ENCODE data around the gene CASS4. TPM values are rescaled to one million over a fixed set of nuclear protein-coding genes. Genes with fewer than 3 reads are reported as not detected.

Gene CASS4
- total RNA-seq, 2 donors from 2014 or later, result 0.59 to 1.2 TPM

- WGBS, result 61% methylated on average over 4 of the region's 4 CpGs
- no peaks in the 10 kb centered on the region for H3K9me3 ChIP-seq
- intact Hi-C loops (cut with DNase I), result no loop called here
- H3K36me3 ChIP-seq, result no peaks in the 10 kb centered on the region
- TF ChIP-seq CTCF (IDR thresholded peaks at IDR 0.05) (no peak), POLR2AphosphoS5 (IDR thresholded peaks at IDR 0.05) (no peak), POLR2A (IDR thresholded peaks at IDR 0.05) (no peak)
- DNase-seq (ENCODE audit: low spot score), result no peak
- H3K4me1 ChIP-seq (replicated peaks), result no peaks in the 10 kb centered on the region
- no peaks in the 10 kb centered on the region for H3K27me3 ChIP-seq (replicated peaks; ENCODE audit: insufficient read depth)
- H3K27ac ChIP-seq, result no peak overlapping the region
- H3K4me3 ChIP-seq, result no peak overlapping the region
Observed at GRCh38 chr20:56430461-56430860, 18.4 kb downstream of the CASS4 start.

- no peaks in the 10 kb centered on the region for H3K27me3 ChIP-seq (replicated peaks; ENCODE audit: insufficient read depth)
- no peak for TF ChIP-seq POLR2AphosphoS5 (IDR thresholded peaks at IDR 0.05)
- TF ChIP-seq CTCF (IDR thresholded peaks at IDR 0.05), result no peak
- no peak for TF ChIP-seq POLR2A (IDR thresholded peaks at IDR 0.05)
- intact Hi-C loops (cut with DNase I), result no loop called here
- H3K4me1 ChIP-seq (replicated peaks), result no peaks in the 10 kb centered on the region
- H3K27ac ChIP-seq, result no peak overlapping the region
- H3K36me3 ChIP-seq, result no peaks in the 10 kb centered on the region
- WGBS, result 89% methylated on average over 1 of the region's 1 CpG
- DNase-seq (ENCODE audit: low spot score), result no peak
- H3K9me3 ChIP-seq, result no peaks in the 10 kb centered on the region
- no peak overlapping the region for H3K4me3 ChIP-seq
Observed at GRCh38 chr20:56430957-56431356, 18.9 kb downstream of the CASS4 start.

- Histone ChIP-seq H3K27ac (no peak overlapping the region), H3K36me3 (no peaks in the 10 kb centered on the region), H3K9me3 (no peaks in the 10 kb centered on the region), H3K27me3 (replicated peaks; ENCODE audit: insufficient read depth) (no peaks in the 10 kb centered on the region), H3K4me1 (replicated peaks) (no peaks in the 10 kb centered on the region), H3K4me3 (no peak overlapping the region)
- intact Hi-C loops (cut with DNase I), result no loop called here
- DNase-seq (ENCODE audit: low spot score), result no peak
- WGBS, result 84% methylated on average over 3 of the region's 3 CpGs
- TF ChIP-seq POLR2AphosphoS5 (IDR thresholded peaks at IDR 0.05) (no peak), POLR2A (IDR thresholded peaks at IDR 0.05) (no peak), CTCF (IDR thresholded peaks at IDR 0.05) (no peak)
Observed at GRCh38 chr20:56431471-56431870, 19.4 kb downstream of the CASS4 start.

GRCh38 chr20:56433221-56433879, 21.3 kb downstream of the CASS4 start:
- H3K36me3 ChIP-seq, result no peaks in the 10 kb centered on the region
- H3K27me3 ChIP-seq (replicated peaks; ENCODE audit: insufficient read depth), result no peaks in the 10 kb centered on the region
- DNase-seq (ENCODE audit: low spot score), result no peak
- TF ChIP-seq POLR2A (IDR thresholded peaks at IDR 0.05) (no peak), CTCF (IDR thresholded peaks at IDR 0.05) (no peak), POLR2AphosphoS5 (IDR thresholded peaks at IDR 0.05) (no peak)
- no peak overlapping the region for H3K4me3 ChIP-seq
- no peak overlapping the region for H3K27ac ChIP-seq
- 41% methylated on average over 3 of the region's 3 CpGs for WGBS
- H3K4me1 ChIP-seq (replicated peaks), result no peaks in the 10 kb centered on the region
- H3K9me3 ChIP-seq, result no peaks in the 10 kb centered on the region
- intact Hi-C loops (cut with DNase I), result no loop called here

GRCh38 chr20:56433880-56434255, 21.8 kb downstream of the CASS4 start:
- intact Hi-C loops (cut with DNase I), result no loop called here
- Histone ChIP-seq H3K36me3 (no peaks in the 10 kb centered on the region), H3K27ac (no peak overlapping the region), H3K9me3 (no peaks in the 10 kb centered on the region), H3K27me3 (replicated peaks; ENCODE audit: insufficient read depth) (no peaks in the 10 kb centered on the region), H3K4me1 (replicated peaks) (no peaks in the 10 kb centered on the region), H3K4me3 (no peak overlapping the region)
- no peak for TF ChIP-seq POLR2AphosphoS5 (IDR thresholded peaks at IDR 0.05)
- no peak for TF ChIP-seq POLR2A (IDR thresholded peaks at IDR 0.05)
- TF ChIP-seq CTCF (IDR thresholded peaks at IDR 0.05), result no peak
- DNase-seq (ENCODE audit: low spot score), result no peak
- WGBS, result 46% methylated on average over 6 of the region's 6 CpGs
